Fibroblast of lung (primary cell): ENCODE data around the gene MTG2. TPM values are rescaled to one million over a fixed set of nuclear protein-coding genes. Genes with fewer than 3 reads are reported as not detected.
A peak's percentile ranks its signal among the peaks of the same experiment; 100 is the strongest.

Experiments used
- DNase-seq, 2 donors: peaks; one replicate each; pipeline versions ENCODE4 v3.0.0 to v3.0.0-alpha.2; 2010; ENCODE audit warnings: low read depth in 2 of 2
- H2AFZ ChIP-seq: 2 replicates; pipeline ENCODE4 v1.5.1; 2012; ENCODE audit warnings: low read length, control low read depth, inconsistent platforms
- H3K27ac ChIP-seq: 2 replicates; pipeline ENCODE4 v1.5.1; 2011; ENCODE audit warnings: low read length, control low read depth; ENCODE audit not compliant: insufficient read depth
- H3K27me3 ChIP-seq: 2 replicates; pipeline ENCODE4 v1.5.1; 2011; ENCODE audit warnings: mild to moderate bottlenecking, low read length; ENCODE audit not compliant: control insufficient read depth, insufficient read depth
- H3K36me3 ChIP-seq: 2 replicates; pipeline ENCODE4 v1.5.1; 2011; ENCODE audit warnings: low read length; ENCODE audit not compliant: control insufficient read depth, insufficient read depth
- H3K4me1 ChIP-seq: 2 replicates; pipeline ENCODE4 v1.5.1; 2011; ENCODE audit warnings: low read length; ENCODE audit not compliant: control insufficient read depth, insufficient read depth; ENCODE audit errors: extremely low read depth
- H3K4me2 ChIP-seq: 2 replicates; pipeline ENCODE4 v1.5.1; 2011; ENCODE audit warnings: low read length, control low read depth; ENCODE audit not compliant: insufficient read depth; ENCODE audit errors: extremely low read depth
- H3K4me3 ChIP-seq, 4 experiments: fragments of 200-600 bp in 1 of 4; sonication (generic) in 1 of 4; replicated peaks in 1 of 4; 2 replicates each; pipeline ENCODE4 v1.5.1; 2011 to 2016; ENCODE audit warnings: low read length in 4 of 4, low read depth in 3 of 4, mild to moderate bottlenecking in 3 of 4, control low read depth in 2 of 4, inconsistent platforms in 1 of 4, mixed read lengths in 1 of 4; ENCODE audit not compliant: insufficient read depth in 1 of 4; ENCODE audit errors: control extremely low read depth in 1 of 4
- H3K79me2 ChIP-seq: 2 replicates; pipeline ENCODE4 v1.5.1; 2012; ENCODE audit warnings: mild to moderate bottlenecking, low read length, inconsistent platforms; ENCODE audit not compliant: control insufficient read depth, insufficient read depth
- H3K9ac ChIP-seq: 2 replicates; pipeline ENCODE4 v1.5.1; 2011; ENCODE audit warnings: mild to moderate bottlenecking, low read length, control low read depth; ENCODE audit not compliant: insufficient read depth
- H3K9me3 ChIP-seq: 2 replicates; pipeline ENCODE4 v1.5.1; 2012; ENCODE audit warnings: low read depth, low read length; ENCODE audit not compliant: control insufficient read depth, insufficient read depth
- H4K20me1 ChIP-seq: 2 replicates; pipeline ENCODE4 v1.5.1; 2011; ENCODE audit warnings: low read length; ENCODE audit not compliant: control insufficient read depth, insufficient read depth; ENCODE audit errors: extremely low read depth
- EZH2 ChIP-seq: IDR thresholded peaks from 2 replicates; pipeline ENCODE4 v1.5.1; 2012; ENCODE audit warnings: low read length, control low read depth, mild to moderate bottlenecking; ENCODE audit errors: missing control alignments
- polyA plus RNA-seq, 2 donors: library from polyadenylated mRNA; depleted of rRNA in 1 of 2; stranded (reverse) in 1 of 2; unstranded in 1 of 2; fragments of >200 nt; gene quantifications; 2 replicates each; pipeline ENCODE4 v1.2.1, GENCODE V29; 2011 to 2012; ENCODE audit warnings: missing spikeins in 1 of 2
- total RNA-seq: library from RNA; depleted of rRNA; stranded (reverse); fragments of >200 nt; gene quantifications from 2 replicates; pipeline ENCODE4 v1.2.1, GENCODE V29; 2014
- TF ChIP-seq, protein P1 (sequence below), 2 donors: IDR thresholded peaks in 1 of 2; conservative IDR thresholded peaks in 1 of 2; 1 replicate in 1 of 2; 2 replicates in 1 of 2; pipeline ENCODE4 v1.5.1; 2011 to 2012; ENCODE audit warnings: low read length in 2 of 2, control low read depth in 1 of 2, inconsistent platforms in 1 of 2, low read depth in 1 of 2, mild to moderate bottlenecking in 1 of 2

The MTG2 gene
- total and polyA plus RNA-seq, 2 donors (not counting 1 experiment from before 2014, with no cell fraction given) = 16.5 to 17.5 TPM

DNA sequence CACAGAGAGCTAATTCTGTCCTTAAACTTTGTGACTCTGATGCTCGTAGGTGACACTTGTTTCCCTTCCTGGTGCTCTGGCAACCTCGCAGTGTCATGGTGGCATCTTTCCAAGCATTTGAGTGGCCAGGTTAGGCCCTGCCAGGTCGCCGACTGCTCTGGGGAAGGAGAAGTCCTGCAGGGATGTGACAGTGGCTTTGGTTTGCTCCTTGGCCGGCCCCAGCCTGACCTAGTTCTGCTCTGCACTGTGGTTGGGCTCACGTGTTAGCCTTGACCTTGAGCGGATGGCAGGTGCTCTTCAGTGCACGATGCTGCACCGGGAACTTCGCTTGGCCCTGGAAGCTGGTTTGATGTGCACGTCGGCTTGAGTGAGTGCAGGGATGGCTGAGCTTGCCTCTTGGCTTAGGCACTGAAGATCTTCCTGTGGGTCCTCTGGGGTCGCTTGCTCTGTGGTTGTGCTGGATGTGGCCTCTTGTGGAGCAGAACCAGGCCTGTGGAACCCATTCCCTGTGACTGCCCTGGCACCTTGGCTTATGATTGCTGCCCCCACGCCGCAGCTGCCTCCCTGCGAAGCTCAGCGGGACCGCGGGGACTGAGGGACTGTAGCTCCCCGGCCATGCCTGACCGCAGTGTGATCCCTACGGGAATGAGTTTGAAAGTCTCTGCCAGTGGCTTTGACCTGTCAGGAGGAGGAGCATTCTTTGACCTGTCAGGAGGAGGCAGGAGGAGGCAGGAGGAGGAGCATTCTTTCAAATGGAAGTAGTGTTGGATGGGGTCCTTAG lies 64.2 kb downstream of the MTG2 start:
- no peak overlapping the region for H3K4me3 ChIP-seq
- H3K9ac ChIP-seq = no peak overlapping the region
- H3K27me3 ChIP-seq = no peaks in the 10 kb centered on the region
- H3K36me3 ChIP-seq = peaks cover 2% of the 10 kb centered on the region
- TF ChIP-seq, protein P1, sequence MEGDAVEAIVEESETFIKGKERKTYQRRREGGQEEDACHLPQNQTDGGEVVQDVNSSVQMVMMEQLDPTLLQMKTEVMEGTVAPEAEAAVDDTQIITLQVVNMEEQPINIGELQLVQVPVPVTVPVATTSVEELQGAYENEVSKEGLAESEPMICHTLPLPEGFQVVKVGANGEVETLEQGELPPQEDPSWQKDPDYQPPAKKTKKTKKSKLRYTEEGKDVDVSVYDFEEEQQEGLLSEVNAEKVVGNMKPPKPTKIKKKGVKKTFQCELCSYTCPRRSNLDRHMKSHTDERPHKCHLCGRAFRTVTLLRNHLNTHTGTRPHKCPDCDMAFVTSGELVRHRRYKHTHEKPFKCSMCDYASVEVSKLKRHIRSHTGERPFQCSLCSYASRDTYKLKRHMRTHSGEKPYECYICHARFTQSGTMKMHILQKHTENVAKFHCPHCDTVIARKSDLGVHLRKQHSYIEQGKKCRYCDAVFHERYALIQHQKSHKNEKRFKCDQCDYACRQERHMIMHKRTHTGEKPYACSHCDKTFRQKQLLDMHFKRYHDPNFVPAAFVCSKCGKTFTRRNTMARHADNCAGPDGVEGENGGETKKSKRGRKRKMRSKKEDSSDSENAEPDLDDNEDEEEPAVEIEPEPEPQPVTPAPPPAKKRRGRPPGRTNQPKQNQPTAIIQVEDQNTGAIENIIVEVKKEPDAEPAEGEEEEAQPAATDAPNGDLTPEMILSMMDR (conservative IDR thresholded peaks at IDR 0.05 in 1 of 2, IDR thresholded peaks at IDR 0.05 in 1 of 2; ENCODE audit: low read depth in 1 of 2, low read length in 2 of 2) = no peak
- TF ChIP-seq EZH2 = no peak
- H3K27ac ChIP-seq = no peak overlapping the region
- DNase-seq = no peak
- H4K20me1 ChIP-seq = peaks cover 3% of the 10 kb centered on the region
- H2AFZ ChIP-seq = no peak overlapping the region
- H3K4me1 ChIP-seq = no peaks in the 10 kb centered on the region
- no peaks in the 10 kb centered on the region for H3K9me3 ChIP-seq
- no peak overlapping the region for H3K4me2 ChIP-seq
- peaks cover 7% of the 10 kb centered on the region for H3K79me2 ChIP-seq

DNA sequence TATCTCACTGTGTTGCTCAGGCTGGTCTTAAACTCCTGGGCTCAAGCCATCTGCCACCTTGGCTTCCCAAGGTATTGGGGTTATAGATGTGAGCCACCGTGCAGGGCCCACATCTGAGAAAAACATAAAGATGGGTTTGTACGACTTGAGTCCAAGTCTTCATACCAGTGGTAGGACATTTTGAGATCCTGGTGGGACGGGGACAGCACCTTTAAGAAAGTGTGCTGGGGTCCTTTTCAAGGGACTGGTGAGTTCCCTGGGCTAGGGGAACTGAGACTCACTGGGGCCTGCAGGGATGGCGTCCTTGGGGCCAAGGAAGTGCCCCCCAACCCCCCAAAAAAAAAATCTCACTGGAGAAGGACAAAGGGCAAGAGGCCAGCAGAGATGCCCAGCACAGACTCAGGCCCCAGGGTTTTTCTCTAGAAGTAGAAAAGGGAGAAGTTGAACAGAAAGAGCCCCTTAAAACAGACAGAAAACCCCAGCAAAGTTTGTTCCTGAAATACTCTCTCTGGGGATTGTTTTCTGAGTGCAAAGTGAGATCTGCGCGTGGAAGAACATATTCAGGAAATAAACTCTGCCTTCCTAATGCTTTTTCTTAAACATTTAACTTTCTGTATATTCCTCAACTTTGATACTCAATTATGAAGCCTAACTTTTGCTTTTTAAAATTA lies 66.2 kb downstream of the MTG2 start:
- DNase-seq = no peak
- no peaks in the 10 kb centered on the region for H3K9me3 ChIP-seq
- H4K20me1 ChIP-seq = peaks cover 3% of the 10 kb centered on the region
- no peak overlapping the region for H3K4me3 ChIP-seq
- peaks cover 5% of the 10 kb centered on the region for H3K79me2 ChIP-seq
- H3K4me2 ChIP-seq = no peak overlapping the region
- H2AFZ ChIP-seq = no peak overlapping the region
- no peaks in the 10 kb centered on the region for H3K27me3 ChIP-seq
- no peak for TF ChIP-seq EZH2
- TF ChIP-seq, protein P1 (conservative IDR thresholded peaks at IDR 0.05 in 1 of 2, IDR thresholded peaks at IDR 0.05 in 1 of 2; ENCODE audit: low read depth in 1 of 2, low read length in 2 of 2) = no peak
- no peaks in the 10 kb centered on the region for H3K4me1 ChIP-seq
- H3K27ac ChIP-seq = no peak overlapping the region
- no peaks in the 10 kb centered on the region for H3K36me3 ChIP-seq
- H3K9ac ChIP-seq = no peak overlapping the region

- H3K79me2 ChIP-seq = peaks cover 3% of the 10 kb centered on the region
- H3K9me3 ChIP-seq = no peaks in the 10 kb centered on the region
- no peak overlapping the region for H2AFZ ChIP-seq
- H3K27me3 ChIP-seq = no peaks in the 10 kb centered on the region
- no peak overlapping the region for H3K4me3 ChIP-seq
- H3K36me3 ChIP-seq = peaks cover 4% of the 10 kb centered on the region
- TF ChIP-seq EZH2 = no peak
- TF ChIP-seq, protein P1 (conservative IDR thresholded peaks at IDR 0.05 in 1 of 2, IDR thresholded peaks at IDR 0.05 in 1 of 2; ENCODE audit: low read depth in 1 of 2, low read length in 2 of 2) = no peak
- H3K9ac ChIP-seq = no peak overlapping the region
- H3K4me1 ChIP-seq = no peaks in the 10 kb centered on the region
- peak in 1 of 2 donors; percentile 18 for DNase-seq
- H3K27ac ChIP-seq = no peak overlapping the region
- H3K4me2 ChIP-seq = no peak overlapping the region
- H4K20me1 ChIP-seq = no peaks in the 10 kb centered on the region
Measured at GRCh38 chr20:62252342-62252966, 69.6 kb downstream of the MTG2 start.
